Gastrocnemius medialis (tissue), 4 donors: ENCODE results near the gene IKBKE.

Experiments
- CTCF ChIP-seq, 5 experiments: fragments of 450-650 bp in 3 of 5; fragments of 200-600 bp in 2 of 5; sonication (generic) in 2 of 5; IDR thresholded peaks in 4 of 5; conservative IDR thresholded peaks in 1 of 5; 1 replicate in 4 of 5; 2 replicates in 1 of 5; pipeline ENCODE4 v1.5.1; 2016 to 2019; ENCODE audit warnings: antibody characterized with exemption in 5 of 5, mild to moderate bottlenecking in 3 of 5, moderate library complexity in 3 of 5
- POLR2A ChIP-seq, 2 donors: fragments of 450-650 bp; IDR thresholded peaks; one replicate each; pipeline ENCODE4 v1.6.1; 2017; ENCODE audit warnings: antibody characterized with exemption in 2 of 2, mild to moderate bottlenecking in 2 of 2, moderate library complexity in 2 of 2

- TF ChIP-seq CTCF (IDR thresholded peaks at IDR 0.05 in 4 of 5, conservative IDR thresholded peaks at IDR 0.05 in 1 of 5) (no peak), POLR2A (IDR thresholded peaks at IDR 0.05) (no peak)
Observed at GRCh38 chr1:206500046-206500445, 29.8 kb downstream of the IKBKE start.
